T-helper 2 cell treated with Interferon-gamma antibody and Interleukin-4, amounts not matched to agents 100 ng/mL and 5 ng/mL, for 36 hours (primary cell): ENCODE results near the gene TAPBP. TPM values are rescaled to one million over a fixed set of nuclear protein-coding genes. Genes with fewer than 3 reads are reported as not detected.

ENCODE experiments used
- intact Hi-C: fragments of 100-400 bp; cut with micrococcal nuclease; formaldehyde crosslinking; loops from one replicate; pipeline ENCODE4 v1.15.1; 2023
- total RNA-seq: library from RNA; stranded (reverse); gene quantifications from 2 replicates; pipeline ENCODE4 v1.2.3, GENCODE V29; 2022

The TAPBP gene
- total RNA-seq, 1 donor from 2014 or later, result 277 TPM

DNA sequence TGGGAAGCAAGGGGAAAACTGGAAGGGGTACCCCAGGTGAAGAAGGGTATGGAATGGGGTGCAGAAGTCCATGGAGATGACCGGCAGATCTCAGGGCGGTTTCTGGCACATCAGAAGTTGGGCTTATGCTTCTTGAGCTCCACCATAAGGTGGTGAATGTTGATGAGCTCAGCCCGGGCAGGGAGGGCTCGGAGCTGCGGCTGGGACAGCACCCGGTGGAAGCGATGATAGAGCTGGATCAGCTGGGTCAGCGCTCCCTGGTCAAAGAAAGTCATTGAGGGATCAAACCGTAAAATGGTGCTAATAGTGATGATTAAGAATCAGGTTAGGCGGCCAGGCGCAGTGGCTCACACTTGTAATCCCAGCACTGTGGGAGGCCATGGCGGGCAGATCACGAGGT, 63.1 kb downstream of the TAPBP start:
- intact Hi-C loops, result no loop called here

DNA sequence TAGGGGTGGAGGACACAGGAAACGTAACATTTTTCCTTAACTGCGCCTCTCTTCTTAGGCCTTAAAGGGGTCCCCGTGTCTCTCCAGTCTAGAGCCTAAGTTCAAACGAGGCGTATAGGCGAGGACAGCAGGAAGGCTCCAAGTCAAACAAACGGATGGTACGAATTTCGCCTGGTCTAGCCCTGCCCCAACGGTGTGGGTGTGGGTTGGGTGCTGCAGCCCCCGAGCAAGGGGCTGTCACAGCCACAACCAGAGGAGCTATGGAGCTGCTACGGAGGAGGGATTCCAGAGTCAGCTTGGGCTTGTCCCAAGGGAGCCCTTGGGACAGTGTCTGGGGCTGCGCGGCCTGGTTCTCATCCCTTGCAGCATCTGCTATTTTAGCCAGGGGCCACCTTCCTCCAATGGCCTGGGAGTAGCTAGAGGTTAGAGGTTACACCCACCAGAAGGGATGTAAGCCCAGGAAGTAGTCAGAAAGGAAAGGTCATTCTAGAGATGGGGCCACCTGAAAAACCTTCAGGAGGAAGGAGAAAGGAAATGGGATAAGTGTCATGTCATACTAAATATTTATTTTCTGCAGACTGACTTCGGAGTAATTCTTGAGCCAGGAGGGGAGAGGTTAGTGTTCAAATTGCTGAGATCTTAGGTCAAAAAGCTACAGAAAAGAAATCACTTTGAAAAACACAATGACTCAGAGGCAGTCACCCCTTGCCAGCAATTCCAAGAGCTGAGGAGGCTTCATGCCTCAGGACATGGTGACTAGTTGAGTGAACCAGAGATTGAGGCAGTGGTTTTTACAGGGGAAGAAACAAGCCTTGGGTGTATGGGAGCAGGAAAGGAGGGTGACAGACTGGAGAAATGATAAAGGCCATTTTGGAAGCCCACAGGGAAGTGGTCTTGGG, 63.9 kb downstream of the TAPBP start:
- intact Hi-C loops, result loop anchor here (1.0 kb wide), 2 partner anchors 21 to 50 kb away; partner anchors contain the start of genes RXRB, SLC39A7 and VPS52

Other genes starting within 250 kb of the TAPBP start
- gene HLA-DPA1, start 240.4 kb downstream of the TAPBP start, total RNA-seq, result 119 and 125 TPM in 2 replicates
- gene HLA-DPB1, start 238.1 kb downstream of the TAPBP start, total RNA-seq, result 49.5 and 51.7 TPM in 2 replicates
- gene COL11A2, start 121.6 kb downstream of the TAPBP start, total RNA-seq, result 0.59 and 0.77 TPM in 2 replicates
- gene RXRB, start 113.4 kb downstream of the TAPBP start, total RNA-seq, result 41.5 and 41.9 TPM in 2 replicates
- 55.9 and 59.9 TPM in 2 replicates for gene SLC39A7, start 113.2 kb downstream of the TAPBP start, total RNA-seq
- 9.3 and 10.9 TPM in 2 replicates for gene HSD17B8, start 109.4 kb downstream of the TAPBP start, total RNA-seq
- gene RING1, start 105.6 kb downstream of the TAPBP start, total RNA-seq, result 41.2 and 41.6 TPM in 2 replicates
- gene VPS52, start 42.2 kb downstream of the TAPBP start, total RNA-seq, result 65.8 and 68.3 TPM in 2 replicates
- 2,577 and 2,622 TPM in 2 replicates for gene RPS18, start 42.0 kb downstream of the TAPBP start, total RNA-seq
- gene B3GALT4, start 37.0 kb downstream of the TAPBP start, total RNA-seq, result 13.9 and 14.5 TPM in 2 replicates
- gene WDR46, start 24.8 kb downstream of the TAPBP start, total RNA-seq, result 70.2 and 77.2 TPM in 2 replicates
- gene PFDN6, start 24.5 kb downstream of the TAPBP start, total RNA-seq, result 90.4 and 90.7 TPM in 2 replicates
- 42.1 and 43.3 TPM in 2 replicates for gene RGL2, start 15.1 kb downstream of the TAPBP start, total RNA-seq
- gene ZBTB22, start 3.7 kb upstream of the TAPBP start, total RNA-seq, result 11.6 and 12.9 TPM in 2 replicates
- gene DAXX, start 8.9 kb upstream of the TAPBP start, total RNA-seq, result 83.3 and 83.8 TPM in 2 replicates
- gene KIFC1, start 77.7 kb upstream of the TAPBP start, total RNA-seq, result 123 and 127 TPM in 2 replicates
- 27.3 and 34.1 TPM in 2 replicates for gene PHF1, start 96.9 kb upstream of the TAPBP start, total RNA-seq
- 153 and 155 TPM in 2 replicates for gene CUTA, start 104.0 kb upstream of the TAPBP start, total RNA-seq
- 36.4 and 40.7 TPM in 2 replicates for gene SYNGAP1, start 106.0 kb upstream of the TAPBP start, total RNA-seq
- 9.8 and 10.3 TPM in 2 replicates for gene ZBTB9, start 140.5 kb upstream of the TAPBP start, total RNA-seq